Mesothelial cell of epicardium (in vitro differentiated cells): Measurements from ENCODE around the gene BGLAP. TPM values are rescaled to one million over a fixed set of nuclear protein-coding genes. Genes with fewer than 3 reads are reported as not detected.
"Not testable (repeated sequence)": the region's sequence is repeated elsewhere in the genome, so short reads cannot be mapped to it uniquely, and the experiment has no call there.

Source experiments
- DNase-seq, 2 experiments: peaks; one replicate each; pipeline ENCODE4 v3.0.0; 2021; ENCODE audit warnings: low spot score in 2 of 2; ENCODE audit not compliant: unreplicated experiment in 2 of 2
- H3K27ac Mint-ChIP-seq: 2 replicates; pipeline ENCODE4 v1.8.0; 2021; ENCODE audit warnings: mixed read lengths
- H3K27me3 Mint-ChIP-seq: 2 replicates; pipeline ENCODE4 v1.8.0; 2021; ENCODE audit warnings: low read depth, mixed read lengths
- H3K36me3 Mint-ChIP-seq: 2 replicates; pipeline ENCODE4 v1.8.0; 2021; ENCODE audit warnings: mixed read lengths
- H3K4me1 Mint-ChIP-seq: 2 replicates; pipeline ENCODE4 v1.8.0; 2021; ENCODE audit warnings: mixed read lengths
- H3K4me3 Mint-ChIP-seq: 2 replicates; pipeline ENCODE4 v1.8.0; 2021; ENCODE audit warnings: mild to moderate bottlenecking, moderate library complexity, mixed read lengths
- H3K9me3 Mint-ChIP-seq: 2 replicates; pipeline ENCODE4 v1.8.0; 2021; ENCODE audit warnings: mixed read lengths
- CTCF ChIP-seq: fragments of 200-600 bp; sonication (generic); IDR thresholded peaks from one replicate; pipeline ENCODE4 v1.5.0; 2021; ENCODE audit warnings: antibody characterized with exemption; ENCODE audit not compliant: unreplicated experiment
- total RNA-seq: library from RNA; stranded (reverse); gene quantifications from 3 replicates; pipeline ENCODE4 v1.2.1, GENCODE V29; 2021

BGLAP gene
- total RNA-seq, 1 donor from 2014 or later = 5.8 TPM

- H3K9me3 Mint-ChIP-seq = no peaks in the 10 kb centered on the region
- no peak overlapping the region for H3K27ac Mint-ChIP-seq
- H3K4me3 Mint-ChIP-seq = no peak overlapping the region
- no peak for DNase-seq
- no peak for TF ChIP-seq CTCF
- H3K27me3 Mint-ChIP-seq = no peaks in the 10 kb centered on the region
- H3K36me3 Mint-ChIP-seq = peaks cover 12% of the 10 kb centered on the region
- peaks cover 12% of the 10 kb centered on the region for H3K4me1 Mint-ChIP-seq
These were observed 30.7 kb upstream of the BGLAP start for GRCh38 chr1:156211243-156211642.

- Mint-ChIP-seq H3K4me1 (peaks cover 12% of the 10 kb centered on the region), H3K9me3 (no peaks in the 10 kb centered on the region), H3K4me3 (peak overlapping the region; percentile 94), H3K27me3 (no peaks in the 10 kb centered on the region), H3K36me3 (peaks cover 12% of the 10 kb centered on the region), H3K27ac (peak overlapping the region; percentile 100)
- TF ChIP-seq CTCF = no peak
- DNase-seq = no peak
These were observed 29.9 kb upstream of the BGLAP start for GRCh38 chr1:156212130-156212529.

GRCh38 chr1:156212833-156213643 lies 28.9 kb upstream of the BGLAP start, which contains the start of gene PMF1:
TSS of gene PMF1 (plus strand) at chr1:156213007. CDS start at chr1:156213016, 9 bp downstream.
- Mint-ChIP-seq H3K27ac (peak within 1 kb of the TSS; percentile 100), H3K4me1 (peaks cover 12% of the 10 kb centered on the region), H3K4me3 (peak within 1 kb of the TSS; percentile 94), H3K36me3 (peaks cover 15% of the 10 kb centered on the region), H3K27me3 (no peaks in the 10 kb centered on the region), H3K9me3 (no peaks in the 10 kb centered on the region)
- no peak for TF ChIP-seq CTCF
- DNase-seq = peak; percentile 91 to 96

- no peak for DNase-seq
- Mint-ChIP-seq H3K4me3 (peak overlapping the region; percentile 94), H3K27me3 (no peaks in the 10 kb centered on the region), H3K36me3 (peaks cover 12% of the 10 kb centered on the region), H3K4me1 (peaks cover 12% of the 10 kb centered on the region), H3K9me3 (no peaks in the 10 kb centered on the region), H3K27ac (peak overlapping the region; percentile 100)
- no peak for TF ChIP-seq CTCF
These were observed 28.4 kb upstream of the BGLAP start for GRCh38 chr1:156213644-156213966.

GRCh38 chr1:156214024-156214748 lies 27.8 kb upstream of the BGLAP start:
- TF ChIP-seq CTCF = no peak
- Mint-ChIP-seq H3K4me3 (peak overlapping the region; percentile 94), H3K27me3 (no peaks in the 10 kb centered on the region), H3K36me3 (peaks cover 11% of the 10 kb centered on the region), H3K27ac (peak overlapping the region; percentile 87), H3K9me3 (no peaks in the 10 kb centered on the region), H3K4me1 (peaks cover 12% of the 10 kb centered on the region)
- DNase-seq = no peak

- Mint-ChIP-seq H3K4me1 (peaks cover 12% of the 10 kb centered on the region), H3K36me3 (peaks cover 20% of the 10 kb centered on the region)
- not testable (repeated sequence) for H3K9me3 Mint-ChIP-seq, DNase-seq, H3K4me3 Mint-ChIP-seq, H3K27me3 Mint-ChIP-seq, H3K27ac Mint-ChIP-seq
These were observed 25.5 kb upstream of the BGLAP start for GRCh38 chr1:156216361-156217086.
